HEK293 (cell line): ENCODE data around the gene KCNQ1.

Experiments
- CTCF ChIP-seq: fragments of 450-650 bp; formaldehyde crosslinking; IDR thresholded peaks from 2 replicates; pipeline ENCODE4 v1.5.1; 2016; ENCODE audit warnings: missing biosample characterization, missing genetic modification characterization
- GLI4 ChIP-seq: fragments of 450-650 bp; formaldehyde crosslinking; IDR thresholded peaks from 2 replicates; pipeline ENCODE4 v1.5.1; 2016; ENCODE audit warnings: missing biosample characterization, missing genetic modification characterization
- PBX3 ChIP-seq: sonication (generic); formaldehyde crosslinking; IDR thresholded peaks from 2 replicates; pipeline ENCODE4 v1.8.1; 2022; ENCODE audit warnings: mild to moderate bottlenecking, moderate library complexity, missing genetic modification reagents
- REST ChIP-seq: fragments of 450-650 bp; formaldehyde crosslinking; IDR thresholded peaks from 2 replicates; pipeline ENCODE4 v1.5.1; 2016; ENCODE audit warnings: missing biosample characterization, missing genetic modification characterization
- YY1 ChIP-seq: fragments of 450-650 bp; formaldehyde crosslinking; IDR thresholded peaks from 2 replicates; pipeline ENCODE4 v1.5.1; 2018; ENCODE audit warnings: missing biosample characterization, missing genetic modification characterization
- ZBTB49 ChIP-seq: fragments of 450-650 bp; formaldehyde crosslinking; IDR thresholded peaks from 2 replicates; pipeline ENCODE4 v1.5.1; 2016; ENCODE audit warnings: missing biosample characterization, missing genetic modification characterization, low read depth
- ZNF114 ChIP-seq: fragments of 450-650 bp; formaldehyde crosslinking; IDR thresholded peaks from 2 replicates; pipeline ENCODE4 v1.5.0; 2017; ENCODE audit warnings: missing biosample characterization, missing genetic modification characterization
- ZNF521 ChIP-seq: fragments of 450-650 bp; formaldehyde crosslinking; IDR thresholded peaks from 2 replicates; pipeline ENCODE4 v1.5.1; 2017; ENCODE audit warnings: missing biosample characterization, mild to moderate bottlenecking, missing genetic modification characterization
- ZNF529 ChIP-seq: fragments of 450-650 bp; formaldehyde crosslinking; IDR thresholded peaks from 2 replicates; pipeline ENCODE4 v1.5.1; 2017; ENCODE audit warnings: missing genetic modification characterization, missing biosample characterization; ENCODE audit not compliant: insufficient replicate concordance
- ZNF645 ChIP-seq: fragments of 450-650 bp; formaldehyde crosslinking; IDR thresholded peaks from 2 replicates; pipeline ENCODE4; 2016; ENCODE audit warnings: missing biosample characterization, missing genetic modification characterization
- ZNF670 ChIP-seq: fragments of 450-650 bp; formaldehyde crosslinking; IDR thresholded peaks from 2 replicates; pipeline ENCODE4 v1.5.1; 2016; ENCODE audit warnings: missing biosample characterization, missing genetic modification characterization, low read depth
- ZNF707 ChIP-seq: fragments of 450-650 bp; formaldehyde crosslinking; IDR thresholded peaks from 2 replicates; pipeline ENCODE4 v1.5.1; 2016; ENCODE audit warnings: missing biosample characterization, missing genetic modification characterization
- ZSCAN18 ChIP-seq: fragments of 450-650 bp; formaldehyde crosslinking; IDR thresholded peaks from 2 replicates; pipeline ENCODE4 v1.5.1; 2016; ENCODE audit warnings: missing biosample characterization, missing genetic modification characterization

GRCh38 chr11:2775626-2776350 lies 331.0 kb downstream of the KCNQ1 start:
- no peak for TF ChIP-seq ZBTB49 (tag by site-specific recombination)
- TF ChIP-seq CTCF (tag by site-specific recombination): no peak
- no peak for TF ChIP-seq GLI4
- no peak for TF ChIP-seq ZNF670 (tag by site-specific recombination)
- no peak for TF ChIP-seq ZNF529
- TF ChIP-seq REST (tag by site-specific recombination): no peak
- TF ChIP-seq PBX3 (CRISPR knock-in tag): no peak
- TF ChIP-seq ZSCAN18 (tag by site-specific recombination): no peak
- TF ChIP-seq YY1 (tag by site-specific recombination): no peak
- TF ChIP-seq ZNF521 (tag by site-specific recombination): no peak
- TF ChIP-seq ZNF707: no peak
- TF ChIP-seq ZNF114: no peak
- no peak for TF ChIP-seq ZNF645
